GM19467 (cell line): ENCODE data around the gene ABHD14A.

Experiments used
- ATAC-seq: cut with Tn5 transposase; IDR thresholded peaks from one replicate; pipeline ENCODE4 v1.9.1; 2021; ENCODE audit warnings: mild to moderate bottlenecking, moderate library complexity; ENCODE audit not compliant: unreplicated experiment

Gene ABHD14A

GRCh38 chr3:52013802-52014598, 39.1 kb downstream of the ABHD14A start:
- ATAC-seq: no peak

GRCh38 chr3:52014613-52015012, 39.7 kb downstream of the ABHD14A start:
- no peak for ATAC-seq

GRCh38 chr3:52015438-52016228, 40.8 kb downstream of the ABHD14A start:
- ATAC-seq: no peak

GRCh38 chr3:52017586-52017985, 42.7 kb downstream of the ABHD14A start:
- ATAC-seq: no peak

- no peak for ATAC-seq
Observed at GRCh38 chr3:52018319-52019000, 43.6 kb downstream of the ABHD14A start.

GRCh38 chr3:52019352-52020080, 44.7 kb downstream of the ABHD14A start:
- no peak for ATAC-seq

GRCh38 chr3:52020796-52021195, 45.9 kb downstream of the ABHD14A start:
- no peak for ATAC-seq

GRCh38 chr3:52021489-52022268, 46.8 kb downstream of the ABHD14A start:
- ATAC-seq: no peak

- no peak for ATAC-seq
Observed at GRCh38 chr3:52022323-52023100, 47.6 kb downstream of the ABHD14A start.

GRCh38 chr3:52023101-52023770, 48.4 kb downstream of the ABHD14A start:
- ATAC-seq: no peak

- ATAC-seq: peak; percentile 66
Observed at GRCh38 chr3:52023860-52024764, 49.2 kb downstream of the ABHD14A start.

- ATAC-seq: no peak
Observed at GRCh38 chr3:52024765-52025452, 50.0 kb downstream of the ABHD14A start.

- no peak for ATAC-seq
Observed at GRCh38 chr3:52025453-52025852, 50.6 kb downstream of the ABHD14A start.

GRCh38 chr3:52026041-52026440, 51.2 kb downstream of the ABHD14A start:
- no peak for ATAC-seq

- ATAC-seq: no peak
Observed at GRCh38 chr3:52028572-52028971, 53.7 kb downstream of the ABHD14A start.

- ATAC-seq: no peak
Observed at GRCh38 chr3:52029053-52029452, 54.2 kb downstream of the ABHD14A start.

GRCh38 chr3:52029535-52029934, 54.7 kb downstream of the ABHD14A start:
- no peak for ATAC-seq
